Measurements from ENCODE around the gene GNA14.

GRCh38 chr9:77523891-77524290, 124.2 kb downstream of the GNA14 start:
- TF ChIP-seq EZH2 (IDR thresholded peaks at IDR 0.05; ENCODE audit: low read depth), result no peak
- no peak for TF ChIP-seq CTCF (conservative IDR thresholded peaks at IDR 0.05)

All from PC-9 (cell line).